Activated CD4-positive, alpha-beta T cell treated with anti-CD3 and anti-CD28 coated beads, Interleukin-2, amount 50 U/mL, for 4 hours (primary cell): ENCODE results near the gene DAZAP1.

ENCODE experiments used
- DNase-seq, 2 experiments: peaks; one replicate each; pipeline ENCODE4 v3.0.0-alpha.2; 2020

The DAZAP1 gene

DNA sequence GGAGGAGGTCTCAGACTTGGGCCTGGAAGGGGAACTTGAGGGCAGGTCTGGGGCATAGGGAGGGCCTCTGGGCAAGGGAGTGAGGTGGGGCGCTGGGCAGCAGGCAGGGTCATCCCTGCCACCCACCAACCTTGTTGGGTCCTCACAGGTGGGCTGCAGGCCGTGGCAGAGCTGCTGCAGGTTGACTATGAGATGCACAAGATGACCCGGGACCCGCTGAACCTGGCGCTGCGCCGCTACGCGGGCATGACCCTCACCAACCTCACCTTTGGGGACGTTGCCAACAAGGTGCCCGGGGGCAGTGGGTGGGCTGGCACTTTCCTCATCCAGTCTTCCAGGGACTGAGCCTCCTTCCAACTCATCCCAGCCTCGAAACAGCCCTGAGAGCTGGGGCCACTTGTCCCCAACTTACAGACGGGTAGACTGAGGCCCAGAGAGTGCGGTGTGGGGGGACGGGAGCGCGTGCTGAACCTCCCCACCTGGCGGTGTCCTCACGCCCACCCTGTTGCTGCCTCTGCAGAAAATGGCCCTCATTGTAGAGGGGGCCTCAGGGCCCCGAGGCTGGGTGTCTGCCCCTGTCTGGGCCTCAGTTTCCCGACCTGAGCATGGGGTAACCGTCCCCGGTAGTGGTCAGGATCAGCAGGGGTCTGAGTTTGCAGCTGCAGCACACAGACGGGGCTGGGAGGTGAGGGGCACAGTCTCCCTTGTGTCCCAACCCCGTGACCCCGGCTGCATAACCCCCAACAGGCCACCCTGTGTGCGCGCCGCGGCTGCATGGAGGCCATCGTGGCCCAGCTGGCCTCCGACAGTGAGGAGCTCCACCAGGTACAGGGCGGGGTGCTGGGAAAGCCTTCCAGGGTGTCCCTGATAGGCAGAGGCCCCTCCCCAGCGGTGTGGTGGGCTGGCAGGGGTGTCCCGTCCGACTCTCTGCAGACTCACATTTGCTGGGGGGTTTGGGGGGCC is 52.9 kb downstream of the DAZAP1 start:
- DNase-seq: no peak

DNA sequence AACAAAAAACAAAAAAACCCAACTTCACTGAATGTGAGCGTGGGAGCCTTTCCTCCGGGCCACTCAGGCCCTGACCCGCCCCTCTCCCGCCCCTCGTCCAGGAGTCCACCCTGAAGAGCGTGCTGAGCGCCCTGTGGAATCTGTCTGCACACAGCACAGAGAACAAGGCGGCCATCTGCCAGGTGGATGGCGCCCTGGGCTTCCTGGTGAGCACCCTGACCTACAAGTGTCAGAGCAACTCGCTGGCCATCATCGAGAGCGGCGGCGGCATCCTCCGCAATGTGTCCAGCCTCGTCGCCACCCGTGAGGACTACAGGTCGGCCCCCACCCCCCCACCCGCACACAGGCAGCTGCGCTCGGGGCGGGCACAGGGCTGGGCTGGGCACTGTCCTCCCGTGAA is 54.5 kb downstream of the DAZAP1 start:
- no peak for DNase-seq

DNA sequence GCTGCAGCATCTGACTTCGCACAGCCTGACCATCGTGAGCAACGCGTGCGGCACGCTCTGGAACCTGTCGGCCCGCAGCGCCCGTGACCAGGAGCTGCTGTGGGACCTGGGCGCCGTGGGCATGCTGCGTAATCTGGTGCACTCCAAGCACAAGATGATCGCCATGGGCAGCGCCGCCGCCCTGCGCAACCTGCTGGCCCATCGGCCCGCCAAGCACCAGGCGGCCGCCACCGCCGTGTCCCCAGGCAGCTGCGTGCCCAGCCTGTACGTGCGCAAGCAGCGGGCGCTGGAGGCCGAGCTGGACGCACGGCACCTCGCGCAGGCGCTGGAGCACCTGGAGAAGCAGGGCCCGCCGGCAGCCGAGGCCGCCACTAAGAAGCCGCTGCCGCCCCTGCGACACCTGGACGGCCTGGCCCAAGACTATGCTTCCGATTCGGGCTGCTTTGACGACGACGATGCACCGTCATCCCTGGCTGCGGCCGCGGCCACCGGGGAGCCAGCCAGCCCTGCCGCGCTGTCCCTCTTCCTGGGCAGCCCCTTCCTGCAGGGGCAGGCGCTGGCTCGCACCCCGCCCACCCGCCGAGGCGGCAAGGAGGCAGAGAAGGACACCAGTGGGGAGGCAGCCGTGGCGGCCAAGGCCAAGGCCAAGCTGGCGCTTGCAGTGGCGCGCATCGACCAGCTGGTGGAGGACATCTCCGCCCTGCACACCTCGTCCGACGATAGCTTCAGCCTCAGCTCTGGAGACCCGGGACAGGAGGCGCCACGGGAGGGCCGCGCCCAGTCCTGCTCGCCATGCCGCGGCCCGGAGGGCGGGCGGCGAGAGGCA is 58.0 kb downstream of the DAZAP1 start:
- no peak for DNase-seq

DNA sequence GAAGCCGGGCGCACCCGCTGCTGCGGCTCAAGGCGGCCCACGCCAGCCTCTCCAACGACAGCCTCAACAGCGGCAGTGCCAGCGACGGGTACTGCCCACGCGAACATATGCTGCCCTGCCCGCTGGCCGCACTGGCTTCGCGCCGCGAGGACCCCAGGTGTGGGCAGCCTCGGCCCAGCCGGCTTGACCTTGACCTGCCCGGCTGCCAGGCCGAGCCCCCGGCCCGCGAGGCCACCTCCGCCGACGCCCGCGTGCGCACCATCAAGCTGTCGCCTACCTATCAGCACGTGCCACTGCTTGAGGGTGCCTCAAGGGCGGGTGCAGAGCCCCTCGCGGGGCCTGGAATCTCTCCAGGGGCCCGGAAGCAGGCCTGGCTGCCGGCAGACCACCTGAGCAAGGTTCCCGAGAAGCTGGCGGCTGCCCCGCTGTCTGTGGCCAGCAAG is 58.7 kb downstream of the DAZAP1 start:
- no peak for DNase-seq

DNA sequence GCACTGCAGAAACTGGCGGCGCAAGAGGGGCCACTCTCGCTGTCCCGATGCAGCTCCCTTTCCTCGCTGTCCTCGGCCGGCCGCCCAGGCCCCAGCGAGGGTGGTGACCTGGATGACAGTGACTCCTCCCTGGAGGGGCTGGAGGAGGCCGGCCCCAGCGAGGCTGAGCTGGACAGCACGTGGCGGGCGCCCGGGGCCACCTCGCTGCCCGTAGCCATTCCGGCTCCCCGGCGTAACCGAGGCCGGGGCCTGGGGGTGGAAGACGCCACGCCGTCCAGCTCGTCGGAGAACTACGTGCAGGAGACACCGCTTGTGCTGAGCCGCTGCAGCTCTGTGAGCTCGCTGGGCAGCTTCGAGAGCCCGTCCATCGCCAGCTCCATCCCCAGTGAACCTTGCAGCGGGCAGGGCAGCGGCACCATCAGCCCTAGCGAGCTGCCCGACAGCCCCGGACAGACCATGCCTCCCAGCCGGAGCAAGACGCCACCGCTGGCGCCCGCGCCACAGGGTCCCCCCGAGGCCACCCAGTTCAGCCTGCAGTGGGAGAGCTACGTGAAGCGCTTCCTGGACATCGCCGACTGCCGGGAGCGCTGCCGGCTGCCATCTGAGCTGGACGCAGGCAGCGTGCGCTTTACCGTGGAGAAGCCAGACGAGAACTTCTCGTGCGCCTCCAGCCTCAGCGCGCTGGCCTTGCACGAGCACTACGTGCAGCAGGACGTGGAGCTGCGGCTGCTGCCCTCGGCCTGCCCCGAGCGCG is 59.3 kb downstream of the DAZAP1 start:
- no peak for DNase-seq

DNA sequence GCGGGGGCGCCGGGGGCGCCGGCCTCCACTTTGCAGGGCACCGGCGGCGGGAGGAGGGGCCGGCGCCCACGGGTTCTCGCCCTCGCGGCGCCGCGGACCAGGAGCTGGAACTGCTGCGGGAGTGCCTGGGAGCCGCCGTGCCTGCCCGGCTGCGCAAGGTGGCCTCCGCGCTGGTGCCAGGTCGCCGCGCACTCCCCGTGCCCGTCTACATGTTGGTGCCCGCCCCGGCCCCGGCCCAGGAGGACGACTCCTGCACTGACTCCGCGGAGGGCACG is 59.8 kb downstream of the DAZAP1 start:
- DNase-seq: no peak

DNA sequence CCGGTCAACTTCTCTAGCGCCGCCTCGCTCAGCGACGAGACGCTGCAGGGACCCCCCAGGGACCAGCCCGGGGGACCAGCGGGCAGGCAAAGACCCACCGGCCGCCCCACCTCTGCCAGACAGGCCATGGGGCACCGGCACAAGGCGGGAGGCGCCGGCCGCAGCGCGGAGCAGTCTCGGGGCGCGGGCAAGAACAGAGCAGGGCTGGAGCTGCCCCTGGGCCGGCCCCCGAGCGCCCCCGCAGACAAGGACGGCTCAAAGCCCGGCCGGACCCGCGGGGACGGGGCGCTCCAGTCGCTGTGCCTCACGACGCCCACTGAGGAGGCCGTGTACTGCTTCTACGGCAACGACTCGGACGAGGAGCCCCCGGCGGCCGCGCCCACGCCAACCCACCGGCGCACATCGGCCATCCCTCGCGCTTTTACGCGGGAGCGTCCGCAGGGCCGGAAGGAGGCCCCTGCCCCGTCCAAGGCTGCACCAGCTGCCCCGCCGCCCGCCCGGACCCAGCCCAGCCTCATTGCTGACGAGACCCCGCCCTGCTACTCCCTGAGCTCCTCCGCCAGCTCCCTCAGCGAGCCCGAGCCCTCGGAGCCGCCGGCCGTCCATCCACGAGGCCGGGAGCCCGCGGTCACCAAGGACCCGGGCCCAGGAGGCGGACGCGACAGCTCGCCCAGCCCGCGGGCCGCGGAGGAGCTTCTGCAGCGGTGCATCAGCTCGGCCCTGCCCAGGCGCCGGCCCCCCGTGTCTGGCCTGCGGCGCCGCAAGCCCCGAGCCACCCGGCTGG is 60.3 kb downstream of the DAZAP1 start:
- no peak for DNase-seq

DNA sequence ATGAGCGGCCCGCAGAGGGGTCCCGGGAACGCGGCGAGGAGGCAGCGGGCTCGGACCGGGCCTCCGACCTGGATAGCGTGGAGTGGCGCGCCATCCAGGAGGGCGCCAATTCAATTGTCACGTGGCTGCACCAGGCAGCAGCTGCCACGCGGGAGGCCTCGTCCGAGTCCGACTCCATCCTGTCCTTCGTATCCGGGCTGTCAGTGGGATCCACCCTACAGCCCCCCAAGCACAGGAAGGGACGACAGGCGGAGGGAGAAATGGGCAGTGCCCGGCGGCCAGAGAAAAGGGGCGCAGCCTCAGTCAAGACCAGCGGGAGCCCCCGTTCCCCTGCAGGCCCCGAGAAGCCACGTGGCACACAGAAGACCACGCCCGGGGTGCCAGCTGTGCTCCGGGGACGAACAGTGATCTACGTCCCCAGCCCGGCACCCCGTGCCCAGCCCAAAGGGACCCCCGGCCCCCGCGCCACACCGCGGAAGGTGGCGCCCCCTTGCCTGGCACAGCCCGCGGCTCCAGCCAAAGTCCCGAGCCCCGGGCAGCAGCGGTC is 61.0 kb downstream of the DAZAP1 start:
- DNase-seq: no peak

DNA sequence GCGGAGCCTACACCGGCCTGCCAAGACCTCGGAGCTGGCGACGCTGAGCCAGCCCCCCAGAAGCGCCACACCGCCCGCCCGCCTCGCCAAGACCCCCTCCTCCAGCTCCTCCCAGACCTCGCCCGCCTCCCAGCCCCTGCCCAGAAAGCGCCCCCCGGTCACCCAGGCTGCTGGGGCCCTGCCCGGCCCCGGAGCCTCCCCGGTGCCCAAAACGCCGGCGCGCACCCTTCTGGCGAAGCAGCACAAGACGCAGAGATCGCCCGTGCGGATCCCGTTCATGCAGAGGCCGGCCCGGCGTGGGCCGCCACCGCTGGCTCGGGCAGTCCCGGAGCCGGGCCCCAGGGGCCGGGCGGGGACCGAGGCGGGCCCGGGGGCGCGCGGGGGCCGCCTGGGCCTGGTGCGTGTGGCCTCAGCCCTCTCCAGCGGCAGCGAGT is 61.5 kb downstream of the DAZAP1 start:
- no peak for DNase-seq

DNA sequence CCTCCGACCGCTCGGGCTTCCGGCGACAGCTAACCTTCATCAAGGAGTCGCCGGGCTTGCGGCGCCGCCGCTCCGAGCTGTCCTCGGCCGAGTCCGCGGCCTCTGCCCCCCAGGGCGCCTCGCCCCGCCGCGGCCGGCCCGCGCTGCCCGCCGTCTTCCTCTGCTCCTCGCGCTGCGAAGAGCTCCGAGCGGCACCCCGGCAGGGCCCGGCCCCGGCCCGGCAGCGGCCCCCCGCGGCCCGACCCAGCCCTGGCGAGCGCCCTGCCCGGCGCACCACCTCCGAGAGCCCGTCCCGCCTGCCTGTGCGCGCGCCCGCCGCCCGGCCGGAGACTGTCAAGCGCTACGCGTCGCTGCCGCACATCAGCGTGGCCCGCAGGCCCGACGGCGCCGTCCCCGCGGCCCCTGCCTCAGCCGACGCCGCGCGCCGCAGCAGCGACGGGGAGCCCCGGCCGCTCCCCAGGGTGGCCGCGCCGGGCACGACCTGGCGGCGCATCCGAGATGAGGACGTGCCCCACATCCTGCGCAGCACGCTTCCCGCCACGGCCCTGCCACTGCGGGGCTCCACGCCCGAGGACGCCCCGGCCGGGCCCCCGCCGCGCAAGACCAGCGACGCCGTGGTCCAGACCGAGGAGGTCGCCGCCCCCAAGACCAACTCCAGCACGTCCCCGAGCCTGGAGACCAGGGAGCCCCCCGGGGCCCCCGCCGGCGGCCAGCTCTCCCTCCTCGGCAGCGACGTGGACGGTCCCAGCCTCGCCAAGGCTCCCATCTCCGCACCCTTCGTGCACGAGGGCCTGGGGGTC is 62.1 kb downstream of the DAZAP1 start:
- DNase-seq: no peak

DNA sequence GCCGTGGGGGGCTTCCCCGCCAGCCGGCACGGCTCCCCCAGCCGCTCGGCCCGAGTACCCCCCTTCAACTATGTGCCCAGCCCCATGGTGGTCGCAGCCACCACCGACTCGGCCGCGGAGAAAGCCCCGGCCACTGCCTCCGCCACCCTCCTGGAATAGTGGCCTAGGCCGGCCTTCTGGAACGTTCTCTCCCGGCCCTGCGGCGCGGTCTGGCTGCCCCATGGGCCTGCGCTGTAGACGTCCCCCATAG is 62.6 kb downstream of the DAZAP1 start:
- no peak for DNase-seq

DNA sequence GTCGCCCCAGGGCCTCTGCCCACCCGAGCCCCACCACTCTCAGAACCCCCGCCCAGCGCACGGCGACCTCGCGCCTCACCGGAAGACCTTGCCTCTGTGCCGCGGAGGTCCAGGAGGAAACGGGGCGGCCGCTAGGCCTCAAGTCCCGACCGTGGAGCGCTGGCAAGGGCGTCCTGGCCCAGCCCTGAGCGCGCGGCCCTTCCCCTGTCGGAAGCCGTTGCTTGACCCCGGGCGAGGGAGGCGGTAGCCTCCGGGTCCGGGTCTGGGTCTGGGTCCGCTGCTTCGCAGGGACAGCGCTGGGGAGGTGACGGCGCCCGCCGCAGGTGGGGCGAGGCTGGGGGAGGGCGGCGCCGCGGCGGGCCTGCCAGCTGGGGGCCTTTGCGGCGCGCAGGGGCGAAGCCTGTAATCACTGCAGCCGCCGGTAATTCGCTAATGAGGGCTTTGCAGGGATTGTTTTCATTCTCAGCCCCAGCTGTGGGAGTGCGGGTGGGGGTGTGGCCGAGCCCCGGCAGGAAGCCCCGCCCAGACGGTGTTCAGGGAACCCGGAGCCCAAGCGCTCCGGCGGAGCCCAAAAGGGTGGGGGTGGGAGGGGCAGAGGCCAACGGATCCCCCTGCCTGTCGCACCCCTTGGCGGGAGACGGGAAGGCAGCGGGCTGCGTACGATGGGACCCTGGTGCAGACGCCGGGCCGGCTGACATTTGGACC is 63.1 kb downstream of the DAZAP1 start:
- DNase-seq: peak; percentile 74

DNA sequence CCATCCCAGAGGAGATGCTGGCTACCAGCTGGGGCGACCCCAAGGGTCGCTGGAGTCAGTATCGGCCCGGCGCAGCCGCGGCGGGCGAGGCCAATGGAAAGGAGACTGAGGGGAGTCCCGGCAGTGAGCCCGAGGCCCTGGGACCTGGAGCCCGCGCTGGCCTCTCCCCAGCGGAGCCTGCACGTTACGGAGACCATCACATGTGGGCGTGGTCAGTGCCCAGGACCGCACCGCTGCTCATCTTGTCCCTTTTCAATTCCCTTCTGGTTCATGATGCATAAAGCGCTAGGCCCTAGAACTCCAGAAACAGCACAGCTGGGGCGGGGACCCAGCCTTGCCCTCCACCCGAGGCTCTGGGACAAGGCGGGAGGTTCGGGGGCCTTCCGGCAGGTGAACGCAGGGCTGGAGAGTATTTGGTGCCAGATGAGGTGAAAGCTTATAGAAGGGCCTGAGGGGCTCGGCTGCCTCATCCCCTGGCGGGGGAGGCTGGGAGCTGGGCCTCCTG is 63.7 kb downstream of the DAZAP1 start:
- DNase-seq: no peak

DNA sequence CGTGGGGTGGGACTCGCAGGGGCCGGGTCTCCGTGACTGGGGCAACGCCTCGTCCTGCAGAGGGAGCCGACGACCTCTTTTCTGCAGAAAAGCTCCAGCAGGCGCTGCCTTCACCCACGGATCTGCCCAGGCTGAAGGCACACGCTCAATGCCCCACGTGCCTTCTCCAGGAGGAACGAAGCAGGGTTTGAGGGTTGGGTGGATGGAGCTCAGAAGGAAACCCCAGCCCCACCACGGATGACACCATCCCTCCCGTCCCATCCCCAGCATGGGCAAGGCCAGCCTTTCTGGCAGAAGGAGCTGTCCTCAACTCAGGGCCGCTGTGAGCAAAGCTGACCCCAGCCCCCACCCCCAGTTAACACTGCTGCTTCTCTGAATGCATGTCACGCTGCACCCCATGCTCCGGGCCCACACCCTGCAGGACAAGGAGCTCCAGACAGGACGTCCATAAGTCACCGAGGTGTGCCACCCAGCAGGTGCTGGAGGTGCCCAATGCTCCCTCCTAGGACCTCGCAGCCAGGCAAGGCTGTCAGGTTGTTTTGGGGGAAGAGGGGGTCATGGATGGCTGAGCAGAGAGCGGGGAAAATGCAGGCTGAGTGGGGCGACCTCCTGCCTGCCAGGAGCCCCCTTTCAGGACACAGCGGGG is 64.3 kb downstream of the DAZAP1 start:
- no peak for DNase-seq

DNA sequence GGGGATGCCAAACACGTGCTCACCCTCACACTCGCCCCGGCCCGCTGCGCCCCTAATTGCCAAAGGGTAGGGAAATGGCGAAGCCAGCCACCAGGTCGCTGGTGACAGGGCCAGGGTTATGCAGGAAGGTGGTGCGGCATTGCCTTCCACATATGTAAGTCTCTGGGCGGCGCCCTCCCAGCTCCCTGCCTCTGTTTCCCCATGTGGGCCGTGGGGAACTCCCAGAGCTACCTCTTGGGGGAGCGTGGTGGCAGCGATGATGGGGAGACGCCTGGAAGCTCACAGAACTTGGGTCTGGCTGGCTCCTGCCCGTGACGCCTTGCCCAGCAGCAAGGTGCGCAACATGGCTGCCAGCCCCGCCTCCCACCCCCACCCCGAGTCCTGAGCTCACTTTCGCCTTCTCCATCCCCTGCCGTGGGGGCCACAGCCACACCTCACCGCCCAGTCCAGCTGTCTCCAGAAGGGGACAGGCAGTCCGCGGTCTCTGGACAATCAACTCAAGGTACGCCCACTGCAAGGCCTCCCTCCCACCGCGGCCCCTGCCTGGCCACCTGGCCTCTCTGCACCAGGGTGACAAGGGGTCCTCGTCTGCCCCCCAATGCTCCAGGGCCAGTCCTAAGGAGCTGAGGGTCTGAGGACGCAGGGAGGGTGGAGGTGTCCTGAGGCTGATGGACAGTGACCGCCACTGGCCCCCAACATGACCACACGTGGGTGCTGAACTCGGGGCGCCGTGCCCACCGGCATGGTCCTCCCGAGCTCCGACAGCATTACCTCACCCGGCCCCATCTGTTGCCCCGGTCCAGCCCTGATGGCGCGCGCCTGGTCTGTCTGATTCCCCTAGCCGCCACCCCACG is 65.1 kb downstream of the DAZAP1 start:
- DNase-seq: no peak

DNA sequence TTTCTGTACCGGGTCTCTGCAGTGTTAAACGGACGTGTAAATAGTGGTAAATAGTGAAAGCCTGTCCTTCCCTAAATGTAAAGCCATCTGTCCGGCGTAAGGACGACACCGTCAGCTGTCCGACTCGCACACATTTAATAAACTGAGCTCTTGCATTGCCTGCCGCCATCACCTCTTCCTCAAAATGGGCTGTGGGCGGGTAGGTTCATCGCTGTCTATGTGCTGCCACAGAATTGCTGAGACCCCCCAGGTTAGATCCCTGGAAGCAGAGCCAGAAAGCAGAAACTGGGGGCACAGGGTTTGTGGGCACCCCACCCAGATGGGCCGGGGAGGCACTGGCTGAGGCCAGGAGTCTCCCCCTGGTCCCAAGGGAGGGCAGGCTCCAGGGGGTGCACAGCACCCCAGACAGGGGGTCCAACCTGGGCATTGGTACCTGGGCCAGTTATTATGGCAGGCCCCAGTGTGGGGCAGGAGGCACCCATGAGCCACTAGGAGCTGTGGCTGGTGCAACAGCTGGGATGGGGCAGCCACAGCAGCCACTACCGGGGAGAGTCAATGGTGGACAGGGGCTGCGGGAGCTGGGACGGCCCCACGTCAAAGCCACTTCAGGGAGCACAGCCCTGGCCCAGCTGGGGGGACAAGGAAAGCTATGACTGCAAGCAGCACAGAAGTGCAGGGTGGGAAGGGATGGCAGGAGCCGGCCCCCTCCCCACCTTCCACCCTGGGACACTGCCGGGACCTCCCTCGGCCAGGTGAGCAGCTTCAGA is 65.9 kb downstream of the DAZAP1 start:
- no peak for DNase-seq

DNA sequence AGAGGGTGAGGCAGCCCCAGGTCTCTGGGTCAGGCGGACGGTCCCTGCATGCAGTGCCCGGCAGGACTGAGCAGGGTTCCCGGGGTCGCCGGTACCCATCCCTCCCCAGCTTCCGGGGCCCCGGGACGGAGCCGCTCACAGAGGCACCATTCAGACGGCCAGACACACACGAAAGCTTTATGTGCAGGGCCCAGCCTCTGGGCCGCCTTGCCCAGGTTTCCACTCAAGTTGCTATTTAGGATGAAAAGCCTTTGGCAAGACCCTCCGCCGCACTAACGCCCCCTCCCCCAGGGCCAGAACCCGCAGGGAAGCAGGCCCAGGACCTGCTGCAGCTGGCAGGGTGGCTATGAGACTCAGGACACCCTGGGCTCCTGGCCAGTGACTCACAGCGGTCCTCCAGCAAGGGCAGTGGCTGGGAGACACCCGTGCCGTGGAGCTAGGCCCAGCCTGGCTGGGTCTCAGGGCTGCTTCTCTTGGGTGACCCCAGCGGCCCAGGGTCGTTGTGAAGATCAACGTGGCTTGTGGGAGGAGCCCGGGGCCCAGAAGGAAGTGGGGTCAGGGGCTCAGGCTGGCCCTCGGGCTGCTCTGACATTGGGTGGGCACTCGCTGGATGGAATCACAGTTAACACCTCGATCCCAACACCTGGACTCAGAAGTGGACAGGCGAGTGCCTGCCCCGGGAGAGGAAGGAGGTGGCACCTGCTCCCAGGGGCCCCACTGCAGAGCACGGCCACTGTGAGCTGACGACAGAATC is 66.8 kb downstream of the DAZAP1 start:
- no peak for DNase-seq
